Renal pelvis (tissue), 4 donors: Measurements from ENCODE around the gene INPP5F. TPM values are rescaled to one million over a fixed set of nuclear protein-coding genes. Genes with fewer than 3 reads are reported as not detected.
"Not testable (repeated sequence)": the region's sequence is repeated elsewhere in the genome, so short reads cannot be mapped to it uniquely, and the experiment has no call there.

Experiments
- DNase-seq: peaks from one replicate; pipeline ENCODE4 v3.0.0-alpha.2; 2013
- polyA plus RNA-seq, 3 donors: library from polyadenylated mRNA; unstranded; fragments of 120-200 nt; gene quantifications; one replicate each; pipeline ENCODE4 v1.2.1, GENCODE V29; 2013; ENCODE audit not compliant: insufficient read length in 3 of 3

Gene INPP5F
- polyA plus RNA-seq, 3 donors = 52.0 to 55.0 (median 53.5) TPM

DNA sequence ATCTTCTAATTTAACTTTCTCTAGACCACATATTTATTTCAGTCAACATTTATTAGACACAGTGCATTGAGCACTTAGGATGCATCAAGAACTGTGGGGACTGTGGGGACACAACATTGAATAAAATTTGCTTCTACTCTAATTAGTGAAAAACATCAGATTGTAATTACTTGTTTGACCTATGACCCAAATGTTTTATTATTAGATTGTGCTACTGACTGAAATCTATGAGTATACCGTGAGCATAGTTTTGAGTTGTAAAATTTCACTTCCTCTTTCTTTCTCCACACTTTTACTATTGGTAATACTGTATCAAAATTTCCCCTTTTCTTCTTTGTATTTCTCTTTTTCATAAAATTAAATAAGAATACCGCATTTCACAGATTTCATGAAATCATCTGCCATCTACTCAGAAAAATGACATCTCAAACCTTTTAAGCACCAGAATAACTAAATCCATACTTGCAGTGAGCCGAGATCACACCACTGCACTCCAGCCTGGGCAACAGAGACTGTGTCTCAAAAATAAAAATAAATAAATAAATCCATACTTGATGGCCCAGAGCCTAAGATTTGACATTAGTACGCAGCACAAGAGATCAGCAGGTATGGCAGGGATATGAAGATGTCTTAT lies 25.4 kb upstream of the INPP5F start:
- no peak for DNase-seq

DNA sequence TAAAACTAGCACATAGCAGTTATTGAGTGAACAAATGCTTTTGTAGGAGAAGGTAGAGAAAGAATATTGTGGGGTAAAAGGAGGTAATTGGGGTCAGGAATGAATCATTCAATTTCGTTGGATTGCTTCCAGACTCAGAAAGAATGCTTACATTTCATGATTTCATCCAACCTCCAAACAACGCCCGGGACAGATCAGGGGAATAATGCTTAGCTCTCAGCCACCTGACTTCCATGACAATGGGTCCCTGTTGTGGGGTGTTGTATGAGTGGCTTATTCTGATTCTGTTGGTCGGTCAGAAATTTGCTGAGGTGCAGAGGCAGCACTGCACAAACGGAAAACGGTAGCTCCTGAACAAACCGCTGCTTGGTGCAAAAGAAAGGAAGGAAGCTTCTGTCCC lies 24.0 kb upstream of the INPP5F start:
- no peak for DNase-seq

GRCh38 chr10:119702583-119702982 lies 23.3 kb upstream of the INPP5F start:
- no peak for DNase-seq

DNA sequence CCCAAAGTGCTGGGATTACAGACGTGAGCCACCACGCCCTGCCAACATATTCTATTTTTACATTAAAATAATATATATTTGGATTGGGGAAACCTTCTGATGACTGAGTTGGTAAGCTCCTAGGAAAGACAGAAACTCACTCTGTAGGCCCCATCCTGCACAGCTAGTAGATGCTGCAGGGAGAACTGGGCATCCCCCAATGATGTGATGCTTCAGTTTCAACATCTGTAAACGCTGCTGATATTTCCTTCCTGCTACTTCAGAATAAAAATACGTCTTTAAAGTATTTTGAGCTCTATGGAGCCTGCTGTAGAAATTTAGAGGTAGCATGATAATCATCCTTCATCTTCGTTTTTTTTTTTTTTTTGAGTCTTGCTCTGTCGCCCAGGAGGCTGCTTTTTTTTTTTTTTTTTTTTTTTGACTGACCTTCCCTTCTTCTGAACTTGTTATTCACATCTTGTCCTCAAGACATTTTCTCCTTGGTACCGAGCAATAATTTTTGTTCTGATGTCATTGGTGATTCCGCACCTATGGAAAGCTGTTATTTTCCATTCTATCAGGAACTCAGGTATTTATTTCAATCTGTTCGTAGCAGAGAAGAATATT lies 21.8 kb upstream of the INPP5F start:
- no peak for DNase-seq

DNA sequence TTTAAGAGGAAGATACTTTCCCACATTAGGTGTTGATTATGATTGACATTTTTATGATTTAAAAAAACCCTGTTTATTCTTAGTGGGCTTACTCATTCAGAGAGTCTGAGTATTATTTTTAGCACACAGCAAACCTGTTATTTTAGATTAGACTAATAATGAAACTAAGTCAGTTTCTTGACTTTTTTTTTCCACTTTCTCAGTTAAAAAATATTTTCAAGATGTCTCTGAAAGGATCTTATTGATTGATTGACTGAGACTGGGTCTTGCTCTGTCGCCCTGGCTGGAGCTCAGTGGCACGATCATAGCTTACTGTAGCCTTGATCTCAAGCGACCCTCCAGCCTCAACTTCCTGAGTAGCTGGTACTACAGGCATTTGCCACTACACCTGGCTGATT lies 20.4 kb upstream of the INPP5F start:
- DNase-seq = no peak

GRCh38 chr10:119706521-119707278 lies 19.1 kb upstream of the INPP5F start:
- DNase-seq = no peak

DNA sequence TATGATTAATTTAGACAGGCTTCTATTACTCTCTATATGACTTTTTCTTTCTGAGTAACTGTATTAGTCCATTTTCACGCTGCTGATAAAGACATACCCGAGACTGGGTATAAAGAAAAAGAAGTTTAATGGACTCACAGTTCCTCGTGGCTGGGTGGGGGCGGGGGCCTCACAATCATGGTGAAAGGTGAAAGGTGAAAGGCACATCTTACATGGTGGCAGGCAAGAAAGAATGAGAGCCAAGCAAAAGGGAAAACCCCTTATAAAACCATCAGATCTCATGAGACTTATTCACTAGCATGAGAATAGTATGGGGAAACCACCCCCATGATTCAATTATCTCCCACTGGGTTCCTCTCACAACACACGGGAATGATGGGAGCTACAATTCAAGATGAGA lies 18.5 kb upstream of the INPP5F start:
- DNase-seq = not testable (repeated sequence)

DNA sequence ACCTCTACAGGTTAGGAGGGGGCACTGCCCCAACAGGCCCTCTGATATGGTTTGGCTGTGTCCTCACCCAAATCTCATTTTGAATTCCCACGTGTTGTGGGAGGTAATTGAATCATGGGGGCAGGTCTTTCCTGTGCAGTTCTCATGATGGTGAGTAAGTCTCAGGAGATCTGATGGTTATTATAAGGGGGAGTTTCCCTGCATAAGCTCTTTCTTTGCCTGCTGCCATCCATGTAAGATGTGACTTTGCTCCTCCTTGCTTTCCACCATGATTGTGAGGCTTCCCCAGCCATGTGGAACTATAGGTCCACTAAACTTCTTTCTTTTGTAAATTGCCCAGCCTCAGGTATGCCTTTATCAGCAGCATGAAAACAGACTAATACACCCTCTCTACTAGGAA lies 14.9 kb upstream of the INPP5F start:
- not testable (repeated sequence) for DNase-seq

DNA sequence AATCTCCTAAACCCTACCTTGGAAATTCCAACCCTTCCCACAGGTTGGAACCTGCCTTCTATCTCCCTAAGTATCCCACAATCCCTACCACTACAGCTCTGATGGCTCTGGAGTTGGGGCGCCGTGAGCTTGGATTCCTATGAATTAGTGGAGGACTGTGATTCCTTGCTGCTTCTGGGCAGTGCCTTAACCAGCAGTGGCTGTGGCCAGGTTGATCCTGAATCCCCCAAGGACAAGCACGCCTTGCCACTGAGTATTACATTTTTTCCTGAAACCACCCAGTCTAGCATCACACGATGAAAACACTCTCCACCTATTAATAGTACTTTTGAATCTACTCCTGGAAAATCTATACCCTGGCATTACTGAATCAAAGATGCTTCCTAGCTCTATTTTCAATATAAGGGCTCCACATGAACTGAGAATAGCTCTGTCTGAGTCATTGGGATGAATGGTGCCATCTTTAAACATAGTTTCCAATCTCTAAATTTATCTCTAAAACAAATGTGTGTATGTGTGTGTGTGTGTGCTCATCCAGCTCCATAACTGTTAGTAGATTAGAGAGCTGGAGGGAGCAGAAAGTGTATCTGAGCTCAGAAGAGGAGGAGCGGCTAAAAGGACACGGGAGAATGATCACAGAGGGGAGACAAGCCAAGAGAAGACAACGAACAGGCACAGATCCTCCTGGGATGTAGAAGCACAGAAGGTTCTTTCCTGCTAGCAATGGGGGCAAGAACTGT lies 11.9 kb upstream of the INPP5F start:
- no peak for DNase-seq

GRCh38 chr10:119714484-119714816 lies 11.4 kb upstream of the INPP5F start:
- no peak for DNase-seq

DNA sequence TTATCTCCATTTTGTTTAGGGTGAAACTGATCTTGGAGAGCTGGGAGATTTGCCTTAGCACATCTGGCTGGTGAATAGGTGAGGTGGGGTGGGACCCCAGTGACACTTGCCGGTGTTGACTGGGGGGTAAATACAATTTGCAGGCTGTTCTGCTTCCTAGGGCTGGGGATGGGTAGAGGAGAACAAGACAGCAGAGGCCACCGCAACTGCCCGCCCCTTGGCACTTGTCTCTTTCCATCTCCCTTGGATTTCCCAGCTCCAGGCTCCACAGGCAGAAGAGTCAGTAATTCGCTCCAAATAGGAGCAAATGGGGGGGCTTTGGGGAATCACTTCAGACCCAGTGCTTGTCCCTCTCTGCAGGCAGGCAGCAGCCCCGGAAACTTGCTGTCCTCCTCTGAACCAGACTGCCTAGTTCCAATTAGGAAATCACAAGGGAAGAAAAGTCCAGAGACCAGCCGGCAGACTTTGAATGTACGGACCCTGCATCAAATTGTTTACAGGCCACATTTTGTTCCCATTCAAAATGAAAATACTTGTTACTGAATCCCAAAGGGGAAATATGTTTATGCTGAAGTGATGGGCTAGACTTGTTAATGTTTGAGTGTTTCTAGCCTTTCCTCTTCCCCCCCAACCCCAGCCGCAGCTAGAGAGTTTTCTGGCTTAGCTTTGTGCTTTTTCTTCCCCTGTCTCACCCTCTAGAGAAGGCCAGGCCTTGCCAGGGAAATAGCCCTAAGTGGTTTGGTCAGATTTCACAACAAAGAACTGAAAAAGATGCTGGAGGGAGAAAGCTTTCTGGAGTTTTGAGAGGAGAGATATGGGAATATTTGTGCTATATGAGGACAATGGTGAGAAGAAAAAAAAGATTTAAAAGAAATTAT lies 10.0 kb upstream of the INPP5F start:
- DNase-seq = no peak

- no peak for DNase-seq
Observed at GRCh38 chr10:119723161-119723560, 2.7 kb upstream of the INPP5F start.

DNA sequence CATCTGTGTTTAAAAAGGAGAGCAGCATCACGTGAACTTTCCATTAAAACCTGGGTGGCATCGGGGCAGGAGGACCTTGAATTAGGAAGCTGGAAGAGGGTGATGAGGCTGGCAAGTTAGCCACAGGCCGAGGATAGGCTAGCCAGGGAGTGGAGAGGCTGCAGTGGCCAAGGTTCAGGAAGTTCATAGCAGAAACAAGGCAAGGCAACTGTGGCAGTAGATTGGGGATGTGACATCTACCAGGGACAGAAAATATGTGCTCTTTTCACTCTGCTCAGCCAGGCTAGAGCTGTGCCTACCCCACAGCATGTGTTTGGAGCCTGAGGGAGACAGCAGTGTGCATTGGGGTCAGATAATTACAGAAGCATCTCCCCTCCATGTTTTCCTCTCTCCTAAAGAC lies 2.2 kb upstream of the INPP5F start:
- DNase-seq = no peak

DNA sequence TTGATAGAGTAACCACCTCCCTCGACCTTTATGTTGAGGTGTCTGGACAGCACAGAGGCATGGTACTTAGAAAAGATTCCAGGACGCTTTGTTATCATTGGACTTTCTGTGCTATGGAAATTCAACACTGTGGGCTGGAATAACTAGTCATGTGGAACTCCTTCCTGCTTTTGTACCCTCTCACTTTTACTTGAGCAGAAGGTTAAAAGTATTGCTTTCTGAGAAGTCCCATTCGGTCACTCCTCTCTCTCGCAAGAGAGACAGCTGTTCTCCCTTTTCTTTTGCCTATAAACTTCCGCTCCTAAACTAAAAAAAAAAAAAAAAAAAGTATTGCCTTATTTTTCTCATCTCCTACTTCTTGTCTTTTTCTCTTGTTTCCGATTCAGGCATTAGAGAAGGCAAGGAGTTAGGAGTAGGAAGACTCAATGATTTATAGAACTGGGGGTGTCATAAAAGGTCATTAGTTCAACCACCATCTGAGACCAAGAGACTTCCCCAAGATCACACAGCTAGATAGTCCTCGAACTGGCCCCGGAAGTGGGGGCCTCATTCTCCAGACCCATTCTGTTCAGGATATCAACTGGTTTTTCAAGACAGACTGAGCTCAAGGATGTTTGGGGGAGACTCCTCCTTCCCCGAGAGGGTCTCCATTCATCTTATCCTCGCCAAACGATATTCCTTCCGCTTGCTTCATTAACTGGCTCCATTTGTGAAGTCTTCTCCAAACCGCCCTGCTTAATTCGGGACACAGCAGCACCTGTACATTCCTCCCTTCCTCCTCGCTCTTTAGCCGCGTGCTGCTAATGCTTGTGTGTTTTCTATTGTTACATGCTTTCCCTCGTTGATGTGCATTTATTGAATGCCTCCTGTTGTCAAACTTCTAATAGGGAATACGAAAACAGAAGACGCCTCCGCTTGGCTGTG lies 995 bp upstream of the INPP5F start:
- DNase-seq = peak; percentile 81

DNA sequence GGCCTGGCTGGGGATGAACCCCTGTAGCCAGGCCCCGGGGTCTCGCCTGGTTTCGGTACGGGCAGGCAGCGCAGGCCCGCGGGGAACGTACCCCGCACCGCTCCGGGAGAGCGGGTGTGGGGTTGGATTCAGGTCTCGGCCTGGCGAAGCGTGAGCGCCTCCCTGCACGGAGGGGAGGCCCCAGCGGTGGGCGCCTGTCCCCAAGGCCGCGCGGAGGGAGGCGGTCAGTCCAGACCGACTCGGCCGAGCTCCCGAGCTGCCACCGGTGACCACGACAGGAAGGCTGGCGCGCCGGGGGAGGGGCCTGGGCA lies 378 bp upstream of the INPP5F start:
- no peak for DNase-seq

DNA sequence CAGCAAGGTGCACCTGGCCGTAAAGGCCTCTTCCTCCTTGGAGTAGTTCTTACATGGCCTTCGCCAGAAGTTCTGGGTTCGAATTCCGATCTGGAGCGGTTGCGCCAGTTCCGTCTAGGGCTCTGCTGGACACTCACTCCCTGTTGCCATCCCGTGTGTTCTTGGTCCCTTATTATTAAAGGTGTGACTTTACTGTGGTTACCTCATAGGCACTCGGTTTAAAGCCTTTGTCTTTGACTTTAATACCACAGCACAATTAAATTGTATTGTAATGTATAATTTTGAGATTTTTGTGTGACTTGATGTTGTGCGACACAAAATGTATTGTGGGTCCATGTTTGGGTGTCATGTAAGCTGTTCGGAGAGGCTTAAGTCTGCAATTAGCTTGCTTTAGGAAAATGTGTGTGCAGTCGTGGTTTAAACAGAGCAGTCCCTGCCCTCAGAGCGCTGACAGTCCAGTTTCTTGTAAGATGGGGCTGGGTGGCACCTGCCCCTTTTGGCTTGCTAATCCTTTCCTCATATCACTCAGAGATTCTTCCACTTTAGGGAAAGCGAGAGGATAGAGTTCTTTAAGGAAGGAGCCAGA lies 919 bp downstream of the INPP5F start:
- DNase-seq = no peak

- DNase-seq = no peak
Observed at GRCh38 chr10:119728172-119728800, 2.4 kb downstream of the INPP5F start.

- DNase-seq = no peak
Observed at GRCh38 chr10:119734396-119735332, 8.8 kb downstream of the INPP5F start.

GRCh38 chr10:119735451-119735850 lies 9.6 kb downstream of the INPP5F start:
- DNase-seq = no peak
